ENCODE measurements around the gene ASPM. TPM values are rescaled to one million over a fixed set of nuclear protein-coding genes. Genes with fewer than 3 reads are reported as not detected.

Gene ASPM
- total and polyA plus RNA-seq, 12 donors, result 0.04 to 4.0 (median 0.40) TPM

GRCh38 chr1:197174818-197175217, 28.3 kb upstream of the ASPM start:
- Histone ChIP-seq H3K36me3 (peaks cover 0 to 100% (median 27%) of the 10 kb centered on the region in 9 donors), H3K9me3 (no peaks in the 10 kb centered on the region), H3K4me3 (no peak overlapping the region), H3K4me1 (no peaks in the 10 kb centered on the region), H3K27ac (no peak overlapping the region), H3K27me3 (no peaks in the 10 kb centered on the region)
- no peak for TF ChIP-seq CTCF (IDR thresholded peaks at IDR 0.05)
- 94 to 95% methylated on average over 2 of the region's 2 CpGs for WGBS, 2 donors
- ATAC-seq (no peak), DNase-seq (no peak)
- intact Hi-C loops (cut with DNase I), result no loop called here

GRCh38 chr1:197173571-197174507, 27.4 kb upstream of the ASPM start:
- H3K4me1 ChIP-seq, result no peaks in the 10 kb centered on the region
- no peaks in the 10 kb centered on the region for H3K27me3 ChIP-seq
- no peaks in the 10 kb centered on the region for H3K9me3 ChIP-seq
- 81 to 88% methylated on average over 5 of the region's 5 CpGs for WGBS, 2 donors
- peaks cover 0 to 100% (median 26%) of the 10 kb centered on the region in 9 donors for H3K36me3 ChIP-seq
- intact Hi-C loops (cut with DNase I), result no loop called here
- no peak overlapping the region for H3K27ac ChIP-seq
- DNase-seq (no peak), ATAC-seq (no peak)
- H3K4me3 ChIP-seq, result no peak overlapping the region
- no peak for TF ChIP-seq CTCF (IDR thresholded peaks at IDR 0.05)

- WGBS, 2 donors, result 61 to 69% methylated on average over 2 of the region's 2 CpGs
- H3K4me3 ChIP-seq, result no peak overlapping the region
- DNase-seq, result no peak
- ATAC-seq, result no peak
- H3K36me3 ChIP-seq, result peaks cover 0 to 100% (median 25%) of the 10 kb centered on the region in 9 donors
- no peaks in the 10 kb centered on the region for H3K4me1 ChIP-seq
- no peak overlapping the region for H3K27ac ChIP-seq
- TF ChIP-seq CTCF (IDR thresholded peaks at IDR 0.05), result no peak
- H3K9me3 ChIP-seq, result no peaks in the 10 kb centered on the region
- H3K27me3 ChIP-seq, result no peaks in the 10 kb centered on the region
- intact Hi-C loops (cut with DNase I), result no loop called here
Observed at GRCh38 chr1:197171531-197171930, 25.1 kb upstream of the ASPM start.

- Histone ChIP-seq H3K27ac (no peak overlapping the region), H3K9me3 (no peaks in the 10 kb centered on the region), H3K27me3 (no peaks in the 10 kb centered on the region), H3K4me3 (no peak overlapping the region), H3K4me1 (no peaks in the 10 kb centered on the region), H3K36me3 (peaks cover 0 to 98% (median 23%) of the 10 kb centered on the region in 9 donors)
- intact Hi-C loops (cut with DNase I), result no loop called here
- no peak for DNase-seq
- ATAC-seq, result no peak
- no peak for TF ChIP-seq CTCF (IDR thresholded peaks at IDR 0.05)
Observed at GRCh38 chr1:197170538-197170937, 24.1 kb upstream of the ASPM start.

All from heart right ventricle (tissue), 16 donors.